ENCODE data around the gene CASKIN1.
"Not testable (repeated sequence)": the region's sequence is repeated elsewhere in the genome, so short reads cannot be mapped to it uniquely, and the experiment has no call there.

Gene CASKIN1

DNA sequence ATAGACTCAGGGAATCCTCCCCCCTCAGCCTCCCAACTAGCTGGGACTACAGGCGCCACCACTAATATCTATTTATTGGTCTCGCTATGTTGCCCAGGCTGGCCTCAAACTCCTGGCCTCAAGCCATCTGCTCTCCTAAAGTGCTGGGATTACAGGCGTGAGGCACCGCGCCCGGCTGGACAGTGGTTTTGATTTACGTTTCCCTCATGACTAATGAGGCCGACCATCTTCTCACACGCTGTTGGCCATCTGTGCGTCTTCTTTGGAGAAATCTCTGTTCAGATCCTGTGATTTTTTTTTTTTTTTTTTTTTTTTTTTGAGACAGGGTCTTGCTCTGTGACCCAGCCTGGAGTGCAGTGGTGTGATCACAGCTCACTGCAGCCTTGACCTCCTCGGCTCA lies 67.2 kb downstream of the CASKIN1 start:
- DNase-seq = not testable (repeated sequence)

DNA sequence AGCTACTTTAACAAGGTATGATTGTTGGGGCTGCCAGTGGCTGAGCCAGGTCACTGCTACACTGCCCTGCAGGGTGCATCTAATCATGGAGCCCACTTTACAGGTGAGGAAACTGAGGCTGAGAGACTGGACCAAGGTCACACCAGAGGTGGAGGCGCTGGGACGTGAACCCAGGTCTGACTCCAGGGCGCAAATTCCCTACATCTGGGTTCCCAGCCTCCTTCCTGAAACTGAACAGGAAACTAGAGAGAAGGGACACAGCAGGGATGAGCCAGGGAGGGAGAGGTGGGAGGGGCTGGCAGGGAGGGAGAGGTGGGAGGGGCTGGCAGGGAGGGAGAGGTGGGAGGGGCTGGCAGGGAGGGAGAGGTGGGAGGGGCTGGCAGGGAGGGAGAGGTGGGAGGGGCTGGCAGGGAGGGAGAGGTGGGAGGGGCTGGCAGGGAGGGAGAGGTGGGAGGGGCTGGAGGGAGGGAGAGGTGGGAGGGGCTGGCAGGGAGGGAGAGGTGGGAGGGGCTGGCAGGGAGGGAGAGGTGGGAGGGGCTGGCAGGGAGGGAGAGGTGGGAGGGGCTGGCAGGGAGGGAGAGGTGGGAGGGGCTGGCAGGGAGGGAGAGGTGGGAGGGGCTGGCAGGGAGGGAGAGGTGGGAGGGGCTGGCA lies 68.7 kb downstream of the CASKIN1 start:
- DNase-seq = not testable (repeated sequence)
